Loucy (cell line): ENCODE results near the gene NPC1.

Source experiments
- H2AFZ ChIP-seq: fragments of 200-600 bp; sonication (generic); 2 replicates; pipeline ENCODE4 v1.6.0; 2016; ENCODE audit warnings: antibody characterized with exemption, mild to moderate bottlenecking, low read length, moderate library complexity
- H3F3A ChIP-seq: fragments of 200-600 bp; 2 replicates; pipeline ENCODE4 v1.6.0; 2016; ENCODE audit warnings: antibody characterized with exemption, low read depth, mild to moderate bottlenecking
- H3K27me3 ChIP-seq: fragments of 200-600 bp; sonication (generic); 2 replicates; pipeline ENCODE4 v1.6.1; 2014; ENCODE audit warnings: low read length, mild to moderate bottlenecking; ENCODE audit not compliant: insufficient read depth, poor library complexity, severe bottlenecking
- H3K36me3 ChIP-seq: fragments of 200-600 bp; sonication (generic); 2 replicates; pipeline ENCODE4 v1.6.1; 2016; ENCODE audit warnings: low read length; ENCODE audit not compliant: insufficient read depth
- H3K4me1 ChIP-seq: fragments of 200-600 bp; sonication (generic); 2 replicates; pipeline ENCODE4 v1.5.1; 2014; ENCODE audit warnings: low read length, mild to moderate bottlenecking; ENCODE audit not compliant: insufficient read depth, poor library complexity, severe bottlenecking
- H3K4me2 ChIP-seq: fragments of 200-600 bp; sonication (generic); 2 replicates; pipeline ENCODE4 v1.6.0; 2014; ENCODE audit warnings: antibody characterized with exemption, low read length, low read depth, mild to moderate bottlenecking; ENCODE audit not compliant: poor library complexity, severe bottlenecking
- H3K4me3 ChIP-seq: fragments of 200-600 bp; sonication (generic); 2 replicates; pipeline ENCODE4 v1.5.1; 2014; ENCODE audit warnings: low read length, mild to moderate bottlenecking, mixed read lengths; ENCODE audit not compliant: poor library complexity, severe bottlenecking
- H3K79me2 ChIP-seq: fragments of 200-600 bp; sonication (generic); 2 replicates; pipeline ENCODE4 v1.6.1; 2014; ENCODE audit warnings: low read length; ENCODE audit not compliant: insufficient read depth
- H3K9ac ChIP-seq: fragments of 200-600 bp; sonication (generic); 2 replicates; pipeline ENCODE4 v1.6.0; 2014; ENCODE audit warnings: mild to moderate bottlenecking, low read depth, low read length, moderate library complexity; ENCODE audit not compliant: poor library complexity, severe bottlenecking
- H3K9me2 ChIP-seq: fragments of 200-600 bp; sonication (generic); replicated peaks from 2 replicates; pipeline ENCODE4 v1.6.1; 2016; ENCODE audit warnings: low read depth, low read length, mixed read lengths
- H3K9me3 ChIP-seq: fragments of 200-600 bp; sonication (generic); 2 replicates; pipeline ENCODE4 v1.6.1; 2014; ENCODE audit warnings: mild to moderate bottlenecking, antibody characterized with exemption, low read length, low read depth; ENCODE audit not compliant: insufficient read depth
- H4K20me1 ChIP-seq: fragments of 200-600 bp; sonication (generic); 2 replicates; pipeline ENCODE4 v1.6.0; 2014; ENCODE audit warnings: antibody characterized with exemption, low read length, mild to moderate bottlenecking; ENCODE audit not compliant: insufficient read depth, poor library complexity, severe bottlenecking
- EZH2phosphoT487 ChIP-seq: fragments of 200-600 bp; IDR thresholded peaks from 2 replicates; pipeline ENCODE4 v1.6.1; 2018; ENCODE audit warnings: antibody characterized with exemption, mild to moderate bottlenecking, moderate library complexity, borderline replicate concordance
- TF ChIP-seq, protein P1 (sequence below): fragments of 200-600 bp; sonication (generic); conservative IDR thresholded peaks from 2 replicates; pipeline ENCODE4 v1.5.1; 2014; ENCODE audit warnings: mild to moderate bottlenecking, antibody characterized with exemption, low read length

Gene NPC1

DNA sequence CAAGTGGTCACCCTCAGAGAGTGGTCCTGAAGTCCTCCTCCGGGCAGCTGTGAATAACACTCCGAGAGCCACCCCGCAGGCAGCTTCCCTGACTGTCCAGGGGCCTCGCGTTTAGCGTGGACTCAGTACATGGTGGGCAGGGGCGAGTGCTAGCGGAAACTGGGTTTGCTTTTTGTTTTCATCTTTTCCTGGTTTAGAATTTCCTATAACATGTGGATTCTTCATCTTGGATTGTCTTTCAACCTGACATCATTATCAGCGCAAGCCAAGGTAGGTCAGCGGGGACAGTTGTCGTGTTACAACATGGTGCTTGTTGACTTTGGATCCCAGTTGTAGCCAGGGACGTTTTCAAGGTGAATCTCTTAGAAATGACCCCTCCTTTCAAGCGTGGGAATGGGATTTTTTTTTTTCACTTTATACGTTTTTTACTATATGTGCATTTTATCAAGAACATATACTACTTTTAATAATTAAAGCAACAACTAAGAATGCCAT, 62.0 kb downstream of the NPC1 start:
- Histone ChIP-seq H3K4me3 (no peak overlapping the region), H3K27me3 (no peaks in the 10 kb centered on the region), H3F3A (no peaks in the 10 kb centered on the region), H2AFZ (no peak overlapping the region), H3K9ac (no peak overlapping the region), H3K36me3 (peaks cover 84% of the 10 kb centered on the region), H3K4me2 (no peak overlapping the region), H3K79me2 (no peaks in the 10 kb centered on the region), H3K9me3 (no peaks in the 10 kb centered on the region), H4K20me1 (no peaks in the 10 kb centered on the region), H3K9me2 (no peaks in the 10 kb centered on the region), H3K4me1 (no peaks in the 10 kb centered on the region)
- TF ChIP-seq, protein P1, sequence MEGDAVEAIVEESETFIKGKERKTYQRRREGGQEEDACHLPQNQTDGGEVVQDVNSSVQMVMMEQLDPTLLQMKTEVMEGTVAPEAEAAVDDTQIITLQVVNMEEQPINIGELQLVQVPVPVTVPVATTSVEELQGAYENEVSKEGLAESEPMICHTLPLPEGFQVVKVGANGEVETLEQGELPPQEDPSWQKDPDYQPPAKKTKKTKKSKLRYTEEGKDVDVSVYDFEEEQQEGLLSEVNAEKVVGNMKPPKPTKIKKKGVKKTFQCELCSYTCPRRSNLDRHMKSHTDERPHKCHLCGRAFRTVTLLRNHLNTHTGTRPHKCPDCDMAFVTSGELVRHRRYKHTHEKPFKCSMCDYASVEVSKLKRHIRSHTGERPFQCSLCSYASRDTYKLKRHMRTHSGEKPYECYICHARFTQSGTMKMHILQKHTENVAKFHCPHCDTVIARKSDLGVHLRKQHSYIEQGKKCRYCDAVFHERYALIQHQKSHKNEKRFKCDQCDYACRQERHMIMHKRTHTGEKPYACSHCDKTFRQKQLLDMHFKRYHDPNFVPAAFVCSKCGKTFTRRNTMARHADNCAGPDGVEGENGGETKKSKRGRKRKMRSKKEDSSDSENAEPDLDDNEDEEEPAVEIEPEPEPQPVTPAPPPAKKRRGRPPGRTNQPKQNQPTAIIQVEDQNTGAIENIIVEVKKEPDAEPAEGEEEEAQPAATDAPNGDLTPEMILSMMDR: no peak
- no peak for TF ChIP-seq EZH2phosphoT487

DNA sequence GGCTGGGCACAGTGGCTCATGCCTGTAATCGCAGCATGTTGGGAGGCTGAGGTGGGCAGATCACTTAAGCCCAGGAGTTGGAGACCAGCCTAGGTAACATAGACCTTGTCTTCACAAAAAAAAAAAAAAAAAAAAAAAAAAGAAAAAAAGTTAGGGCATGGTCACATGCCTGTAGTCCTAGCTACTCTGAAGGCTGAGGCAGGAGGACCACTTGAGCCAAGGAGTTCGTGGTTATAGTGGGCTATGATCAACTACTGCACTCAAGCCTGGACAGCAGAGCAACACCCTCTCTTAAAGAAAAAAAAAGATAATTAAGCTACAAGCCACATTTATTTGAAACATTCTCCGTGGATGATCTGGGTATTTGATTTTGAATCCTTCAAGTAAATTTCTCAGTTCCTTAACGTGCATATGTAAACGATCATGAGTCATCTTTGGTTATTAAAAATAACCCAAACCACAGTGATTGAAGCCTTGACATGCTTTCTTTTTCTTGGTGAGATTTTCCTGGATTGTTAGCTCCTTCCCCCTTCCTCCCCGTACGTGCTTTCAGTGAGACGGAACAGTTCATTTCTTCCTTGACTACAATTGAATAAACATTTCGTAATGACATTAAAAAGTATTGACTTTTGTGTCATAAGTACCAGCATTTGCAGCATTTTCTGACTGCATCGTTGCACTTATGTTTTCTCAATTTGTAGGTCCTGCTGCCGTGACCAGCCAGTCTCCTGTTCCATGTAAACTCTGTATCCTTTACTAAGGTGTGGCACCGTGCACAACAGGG, 62.7 kb downstream of the NPC1 start:
- H3K79me2 ChIP-seq: no peaks in the 10 kb centered on the region
- no peak for TF ChIP-seq EZH2phosphoT487
- TF ChIP-seq, protein P1: no peak
- H3K9me2 ChIP-seq: no peaks in the 10 kb centered on the region
- no peaks in the 10 kb centered on the region for H3F3A ChIP-seq
- H3K36me3 ChIP-seq: peaks cover 84% of the 10 kb centered on the region
- H3K27me3 ChIP-seq: no peaks in the 10 kb centered on the region
- H3K9ac ChIP-seq: no peak overlapping the region
- no peak overlapping the region for H3K4me2 ChIP-seq
- no peaks in the 10 kb centered on the region for H3K9me3 ChIP-seq
- H4K20me1 ChIP-seq: no peaks in the 10 kb centered on the region
- no peaks in the 10 kb centered on the region for H3K4me1 ChIP-seq
- H3K4me3 ChIP-seq: no peak overlapping the region
- H2AFZ ChIP-seq: no peak overlapping the region

DNA sequence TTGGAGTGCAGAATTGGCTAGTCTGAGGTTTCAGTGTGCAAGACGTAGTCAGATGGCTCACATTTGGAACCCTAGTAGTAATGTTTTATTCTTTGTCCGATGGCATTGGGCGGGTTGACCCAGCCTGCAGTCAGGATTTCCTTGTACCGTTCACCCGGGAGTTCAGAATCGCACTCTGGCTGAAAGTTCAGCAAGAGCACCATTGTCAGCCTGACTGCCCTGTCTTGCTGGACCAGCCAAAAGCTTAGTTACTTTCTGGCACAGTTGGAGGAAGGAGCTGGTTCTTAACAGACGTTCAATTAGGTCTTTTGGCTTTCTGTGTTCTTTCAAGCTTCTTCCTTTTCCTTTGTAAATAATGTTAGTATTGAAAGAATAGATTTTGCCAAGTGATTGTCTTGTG, 64.4 kb downstream of the NPC1 start:
- H3K36me3 ChIP-seq: peaks cover 81% of the 10 kb centered on the region

More for the DNA sequence above, 64.4 kb downstream of the NPC1 start:
- Histone ChIP-seq H3K9me2 (no peaks in the 10 kb centered on the region), H3K27me3 (no peaks in the 10 kb centered on the region), H3F3A (no peaks in the 10 kb centered on the region), H3K4me2 (no peak overlapping the region), H2AFZ (no peak overlapping the region), H4K20me1 (no peaks in the 10 kb centered on the region), H3K4me3 (no peak overlapping the region), H3K79me2 (no peaks in the 10 kb centered on the region), H3K9ac (no peak overlapping the region), H3K4me1 (no peaks in the 10 kb centered on the region), H3K9me3 (no peaks in the 10 kb centered on the region)
- TF ChIP-seq, protein P1: no peak
- TF ChIP-seq EZH2phosphoT487: no peak
